Endothelial cell of hepatic sinusoid (primary cell): ENCODE data around the gene FMN1.
"Not testable (repeated sequence)": the region's sequence is repeated elsewhere in the genome, so short reads cannot be mapped to it uniquely, and the experiment has no call there.

Experiments
- in situ Hi-C: cut with HindIII; loops from 2 replicates; pipeline ENCODE4 v1.10.0; 2017; ENCODE audit warnings: low sequenced_read_pairs

FMN1 gene

DNA sequence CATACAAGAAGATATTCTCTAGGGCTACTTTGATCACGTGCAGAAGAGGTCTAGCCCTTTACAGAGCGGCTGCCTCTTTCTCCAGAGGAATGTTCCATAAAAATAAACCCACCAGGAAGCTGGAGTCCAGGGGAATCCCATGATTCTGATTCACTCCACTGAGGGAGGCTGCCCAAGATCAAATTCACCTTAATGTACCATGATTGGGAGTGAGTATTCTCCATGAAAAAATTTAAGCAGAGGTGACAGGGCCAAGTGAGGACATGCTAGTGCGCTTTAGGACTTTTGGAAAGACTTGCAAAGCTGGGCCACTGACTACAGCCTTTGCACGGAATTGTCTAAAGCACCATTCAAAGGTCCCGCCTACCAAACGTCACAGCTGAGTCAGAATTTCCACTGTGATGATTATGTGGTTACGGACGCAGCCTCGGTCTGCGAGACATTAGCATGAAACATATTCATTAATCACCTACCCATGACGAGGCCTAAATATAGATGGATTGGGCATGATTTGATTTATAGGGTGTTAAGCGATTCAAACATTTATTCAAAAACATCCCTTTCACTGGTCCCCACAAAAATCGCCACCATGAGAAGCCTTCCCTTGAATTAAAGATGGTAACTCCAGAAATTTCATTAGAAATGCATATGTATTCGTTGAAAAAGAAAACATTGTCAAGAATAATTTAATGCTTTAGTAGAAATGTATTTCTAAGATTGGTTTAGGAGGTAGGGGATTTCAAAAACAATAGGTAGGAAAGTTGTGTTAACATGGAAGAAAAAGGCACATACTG is 324.1 kb downstream of the FMN1 start:
- in situ Hi-C loops: no loop called here

DNA sequence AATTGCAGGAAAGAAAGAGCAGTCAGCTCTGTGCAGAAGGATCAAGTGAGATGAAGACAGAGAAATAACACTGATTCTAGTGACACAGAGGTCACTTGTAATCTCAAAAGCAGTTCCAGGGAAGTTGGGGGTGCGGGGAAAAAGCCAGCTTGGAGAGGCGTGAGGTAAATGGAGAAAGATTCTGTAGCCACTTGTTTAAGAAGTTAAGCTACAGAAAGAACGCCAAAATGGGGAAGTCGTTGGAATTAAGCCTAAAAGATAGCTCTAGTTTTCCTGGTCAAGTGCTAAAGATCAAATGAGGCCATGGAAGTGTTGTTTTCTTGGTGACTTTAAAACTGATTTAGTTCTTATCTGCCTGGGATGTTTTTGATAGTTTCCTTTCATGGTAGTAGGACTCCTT is 324.7 kb downstream of the FMN1 start:
- in situ Hi-C loops: no loop called here

- in situ Hi-C loops: no loop called here
These were observed 327.2 kb downstream of the FMN1 start for GRCh38 chr15:32867313-32867626.

DNA sequence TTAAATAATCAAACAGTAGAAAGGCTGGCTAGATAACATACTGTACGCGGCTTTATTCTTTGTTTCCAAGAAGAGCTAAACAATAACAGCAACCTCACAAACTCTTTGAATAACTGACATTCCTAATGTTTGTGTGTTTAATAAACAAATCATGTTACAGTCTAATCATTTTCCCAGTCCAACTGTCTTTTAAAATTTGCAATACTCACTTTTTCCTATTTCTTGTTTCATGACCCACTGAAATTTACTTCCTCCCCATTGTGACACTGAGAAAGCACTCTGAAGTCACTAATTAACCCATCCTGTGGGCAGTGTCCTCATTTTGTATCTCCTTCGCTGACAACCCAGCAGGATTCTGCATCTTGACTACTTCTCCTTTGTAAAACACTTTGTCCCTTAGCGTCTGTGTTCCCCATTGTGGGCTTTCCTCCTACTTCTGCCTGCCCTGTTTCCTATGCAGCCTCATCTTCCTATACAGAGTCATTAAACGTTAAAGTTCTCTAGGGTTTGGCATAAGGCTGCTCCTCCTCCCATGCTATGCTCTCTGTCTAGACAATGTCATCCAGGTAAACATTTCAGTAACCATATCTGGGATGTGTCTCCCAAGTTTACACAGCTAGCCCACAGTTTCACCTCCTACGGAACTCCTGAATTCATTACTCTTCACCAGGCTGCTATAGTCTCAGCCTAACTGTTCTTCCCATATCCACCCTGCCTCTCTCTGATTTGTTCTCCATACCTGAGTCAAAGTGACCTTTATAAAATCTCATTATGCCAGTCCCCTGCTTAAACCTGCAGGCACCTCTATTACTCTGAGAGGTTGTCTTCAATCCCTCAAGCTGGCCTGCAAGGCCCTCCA is 327.8 kb downstream of the FMN1 start:
- in situ Hi-C loops: no loop called here

GRCh38 chr15:32864841-32865240 is 329.7 kb downstream of the FMN1 start:
- in situ Hi-C loops: loop anchor here (5.0 kb wide), 1 partner anchor 67 kb away; no protein-coding TSS in a partner anchor

GRCh38 chr15:32864051-32864450 is 330.5 kb downstream of the FMN1 start:
- in situ Hi-C loops: loop anchor here (5.0 kb wide), 1 partner anchor 68 kb away; no protein-coding TSS in a partner anchor

- in situ Hi-C loops: loop anchor here (5.0 kb wide), 1 partner anchor 71 kb away; no protein-coding TSS in a partner anchor
These were observed 332.8 kb downstream of the FMN1 start for GRCh38 chr15:32861761-32862160.

GRCh38 chr15:32861174-32861573 is 333.3 kb downstream of the FMN1 start:
- in situ Hi-C loops: loop anchor here (5.0 kb wide), 1 partner anchor 71 kb away; no protein-coding TSS in a partner anchor

DNA sequence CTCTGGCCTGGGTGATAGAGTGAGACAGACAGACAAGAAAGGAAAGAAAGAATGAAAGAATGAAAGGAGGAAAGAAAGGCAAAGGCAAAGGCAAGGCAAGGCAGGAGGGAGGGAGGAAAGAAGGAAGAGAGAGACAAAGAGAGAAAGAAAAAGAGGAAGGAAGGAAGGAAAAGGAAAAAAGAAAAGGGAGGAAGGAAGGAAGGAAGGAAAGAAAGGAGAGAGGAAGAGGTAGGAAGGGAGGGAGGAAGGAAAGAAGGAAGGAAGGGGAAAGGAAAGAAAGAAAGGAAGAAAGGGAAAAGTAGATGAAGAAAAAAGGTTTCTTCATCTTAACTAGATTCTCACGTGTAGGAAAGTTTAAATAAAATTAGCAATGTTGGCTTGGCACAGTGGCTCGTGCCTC is 334.5 kb downstream of the FMN1 start:
- in situ Hi-C loops: loop anchor here (5.0 kb wide), 1 partner anchor 72 kb away; no protein-coding TSS in a partner anchor

DNA sequence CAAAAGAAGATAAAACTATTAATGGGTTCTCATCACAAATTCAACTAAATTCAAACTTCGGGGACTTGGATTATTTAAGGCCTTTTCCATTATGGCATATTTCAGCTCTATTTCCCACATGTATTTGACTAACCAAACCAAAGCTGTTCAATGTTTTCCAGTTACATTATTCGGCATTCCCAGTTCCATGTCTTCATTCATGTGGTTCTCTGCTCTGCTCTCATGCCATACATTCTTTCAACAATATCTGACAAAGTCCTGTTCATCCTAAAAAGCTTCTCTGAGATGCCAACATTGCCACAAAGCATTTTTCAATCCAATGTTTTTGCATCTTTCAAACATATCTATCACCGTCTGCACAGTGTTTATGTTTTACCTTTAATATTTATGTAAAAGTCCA is 335.3 kb downstream of the FMN1 start:
- in situ Hi-C loops: no loop called here

- in situ Hi-C loops: no loop called here
These were observed 336.8 kb downstream of the FMN1 start for GRCh38 chr15:32857732-32858131.

GRCh38 chr15:32856753-32857152 is 337.8 kb downstream of the FMN1 start:
- in situ Hi-C loops: no loop called here

DNA sequence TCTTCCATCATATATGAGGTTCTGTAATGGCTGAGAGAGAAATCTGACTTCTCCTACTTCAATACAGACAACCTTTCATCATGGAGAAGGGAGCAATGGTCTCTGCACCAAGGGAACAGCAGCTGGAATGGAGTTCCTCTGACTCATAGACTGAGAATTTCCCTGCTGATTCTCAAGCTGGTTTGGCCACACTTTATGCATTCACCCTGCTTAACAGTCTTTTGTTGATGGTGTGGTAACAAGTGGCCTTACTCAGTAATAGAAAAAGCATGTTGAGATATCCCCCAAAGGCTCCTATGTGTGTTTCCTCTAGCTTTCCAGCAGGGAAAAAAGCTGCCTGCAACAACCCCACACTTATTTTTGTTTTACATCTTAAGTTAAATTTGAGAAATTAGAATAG is 338.6 kb downstream of the FMN1 start:
- in situ Hi-C loops: no loop called here

DNA sequence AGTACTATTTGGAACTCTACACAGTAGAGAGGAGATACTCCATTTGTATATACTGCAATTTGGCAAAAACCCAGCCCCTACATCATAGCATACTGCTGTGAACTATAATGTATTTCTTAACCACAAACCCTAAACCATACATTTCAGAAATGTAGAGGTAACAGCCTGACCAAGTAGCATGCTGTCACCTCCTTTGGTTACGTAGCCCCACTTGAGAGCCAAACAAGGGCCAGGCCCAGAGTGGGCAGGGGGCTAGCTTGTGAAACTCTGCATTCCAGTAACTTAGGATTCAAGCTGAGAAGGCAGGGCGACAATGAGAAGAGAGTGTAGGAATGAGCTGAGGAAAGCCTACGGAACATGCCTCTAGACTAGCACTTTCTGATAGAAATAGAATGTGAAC is 340.9 kb downstream of the FMN1 start:
- in situ Hi-C loops: no loop called here

DNA sequence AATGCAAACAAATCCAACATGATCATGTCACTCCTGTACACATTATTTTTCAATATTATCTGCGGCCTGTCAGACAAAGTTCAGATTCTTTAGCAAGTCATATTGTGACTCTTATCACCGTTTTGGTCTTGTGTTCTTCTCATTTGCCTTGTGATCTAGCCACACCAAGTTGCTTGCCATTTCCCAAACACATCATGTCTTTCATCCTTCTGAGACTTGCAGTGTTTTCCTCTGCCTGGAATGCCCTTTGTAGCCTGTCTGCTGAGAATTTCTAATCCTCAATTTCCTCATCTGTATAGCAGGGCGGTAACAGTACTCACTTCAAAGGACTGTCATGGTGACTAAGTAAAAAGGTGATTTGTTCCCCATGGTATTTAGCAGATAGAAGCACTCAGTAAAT is 341.7 kb downstream of the FMN1 start:
- in situ Hi-C loops: no loop called here

GRCh38 chr15:32852017-32852416 is 342.5 kb downstream of the FMN1 start:
- in situ Hi-C loops: no loop called here

DNA sequence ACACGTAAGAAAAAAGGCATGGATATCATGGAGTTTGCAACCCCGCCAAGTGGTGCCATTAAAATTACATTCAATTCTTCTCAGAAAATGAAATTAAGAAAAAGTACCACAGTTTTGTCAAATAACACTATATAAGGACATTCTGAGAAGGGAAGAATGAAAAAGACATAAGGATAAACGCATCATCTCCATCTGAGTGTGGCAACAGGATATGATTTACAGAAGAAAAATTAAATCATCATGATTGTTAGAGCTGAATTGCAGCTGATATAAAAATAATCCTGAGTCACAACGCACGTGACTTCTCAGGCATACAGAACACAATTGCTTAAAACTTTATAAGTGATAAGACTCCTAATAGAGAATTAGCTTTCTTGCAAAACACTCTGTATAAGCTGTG is 342.9 kb downstream of the FMN1 start:
- in situ Hi-C loops: no loop called here

GRCh38 chr15:32849769-32850668 is 344.5 kb downstream of the FMN1 start:
- in situ Hi-C loops: no loop called here

DNA sequence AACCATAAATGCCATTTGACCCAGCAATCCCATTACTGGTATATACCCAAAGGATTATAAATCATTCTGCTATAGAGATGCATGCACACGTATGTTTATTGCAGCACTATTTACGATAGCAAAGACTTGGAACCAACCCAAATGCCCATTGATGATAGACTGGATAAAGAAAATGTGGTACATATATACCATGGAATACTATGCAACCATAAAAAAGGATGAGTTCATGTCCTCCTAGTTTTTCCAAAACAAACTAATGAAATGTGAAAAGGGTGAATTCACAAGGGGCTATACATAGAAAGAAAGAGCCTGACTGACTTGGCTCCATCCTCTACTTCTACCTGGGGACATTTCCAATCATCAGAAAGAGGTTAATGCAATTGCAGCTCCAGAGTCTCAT is 347.8 kb downstream of the FMN1 start:
- in situ Hi-C loops: not testable (repeated sequence)

DNA sequence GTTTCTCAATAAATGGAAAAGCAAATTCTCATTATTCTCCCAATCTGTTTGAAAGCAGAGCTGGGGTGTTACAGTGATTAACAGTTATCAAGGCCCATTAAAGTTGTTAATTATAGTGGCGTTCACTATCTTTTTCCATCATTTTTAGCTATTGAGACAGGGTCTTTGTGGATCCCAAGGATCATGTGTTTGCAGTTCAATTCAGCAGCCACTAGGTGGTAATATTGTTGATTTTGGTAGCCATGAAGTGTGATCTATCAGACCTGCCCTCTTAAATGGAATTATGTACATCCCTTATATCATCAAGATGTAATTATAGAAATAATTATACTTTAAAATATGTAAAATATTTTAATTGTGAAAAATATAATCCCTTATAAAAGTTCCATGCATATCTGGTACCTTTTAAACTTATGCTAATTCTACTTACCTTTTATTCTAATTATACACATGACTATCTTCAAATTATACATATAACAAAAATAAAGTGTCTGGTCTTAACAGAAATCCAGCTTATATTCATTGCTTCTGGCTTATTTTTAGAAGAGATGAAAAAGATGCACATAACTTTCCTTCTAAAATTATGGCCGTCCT is 350.3 kb downstream of the FMN1 start:
- in situ Hi-C loops: no loop called here
